H9 (cell line): ENCODE results near the gene PALM3. TPM values are rescaled to one million over a fixed set of nuclear protein-coding genes. Genes with fewer than 3 reads are reported as not detected.

Experiments used
- DNase-seq: peaks from one replicate; pipeline ENCODE4 v3.0.0-alpha.2; 2017
- H2AFZ ChIP-seq: one replicate; pipeline ENCODE4 v1.6.1; 2013; ENCODE audit warnings: mild to moderate bottlenecking, low read length, control low read depth, moderate library complexity
- H2AK5ac ChIP-seq: 2 replicates; pipeline ENCODE4 v1.6.1; 2013; ENCODE audit warnings: low read length, control low read depth, mixed read lengths; ENCODE audit not compliant: insufficient read length
- H2BK120ac ChIP-seq: one replicate; pipeline ENCODE4 v1.6.1; 2013; ENCODE audit warnings: low read depth, mild to moderate bottlenecking, low read length, control low read depth, inconsistent platforms; ENCODE audit not compliant: poor library complexity, severe bottlenecking
- H2BK12ac ChIP-seq: 2 replicates; pipeline ENCODE4 v1.6.1; 2013; ENCODE audit warnings: low read length, control low read depth, mixed read lengths, low read depth; ENCODE audit not compliant: insufficient read length
- H2BK15ac ChIP-seq: 2 replicates; pipeline ENCODE4 v1.6.1; 2013; ENCODE audit warnings: low read depth, low read length, control low read depth
- H2BK20ac ChIP-seq: one replicate; pipeline ENCODE4 v1.6.1; 2013; ENCODE audit warnings: low read depth, mild to moderate bottlenecking, low read length, control low read depth, inconsistent platforms; ENCODE audit not compliant: poor library complexity, severe bottlenecking
- H2BK5ac ChIP-seq: 2 replicates; pipeline ENCODE4 v1.6.1; 2013; ENCODE audit warnings: low read length, control low read depth, mixed read lengths; ENCODE audit not compliant: insufficient read length
- H3K14ac ChIP-seq: 2 replicates; pipeline ENCODE4 v1.6.1; 2013; ENCODE audit warnings: low read length, control low read depth; ENCODE audit not compliant: insufficient read depth
- H3K18ac ChIP-seq: 2 replicates; pipeline ENCODE4 v1.6.1; 2013; ENCODE audit warnings: low read depth, mild to moderate bottlenecking, mixed read lengths, low read length, control low read depth; ENCODE audit not compliant: insufficient read length
- H3K23ac ChIP-seq: 2 replicates; pipeline ENCODE4 v1.6.1; 2013; ENCODE audit warnings: low read length, control low read depth, mixed read lengths, low read depth; ENCODE audit not compliant: insufficient read length
- H3K23me2 ChIP-seq: 2 replicates; pipeline ENCODE4 v1.6.1; 2013; ENCODE audit warnings: low read depth, mild to moderate bottlenecking, mixed read lengths, low read length, control low read depth; ENCODE audit not compliant: insufficient read length, poor library complexity, severe bottlenecking
- H3K27ac ChIP-seq: 2 replicates; pipeline ENCODE4 v1.5.1; 2013; ENCODE audit warnings: low read length, control low read depth, mixed read lengths, low read depth; ENCODE audit not compliant: insufficient read length
- H3K27me3 ChIP-seq: 2 replicates; pipeline ENCODE4 v1.6.1; 2013; ENCODE audit warnings: low read length, control low read depth, inconsistent platforms; ENCODE audit not compliant: insufficient read depth
- H3K4ac ChIP-seq: 2 replicates; pipeline ENCODE4 v1.6.1; 2013; ENCODE audit warnings: low read depth, mild to moderate bottlenecking, control low read depth, inconsistent platforms, low read length, moderate library complexity
- H3K4me1 ChIP-seq: 2 replicates; pipeline ENCODE4 v1.6.1; 2013; ENCODE audit warnings: low read length, control low read depth, inconsistent platforms; ENCODE audit not compliant: insufficient read depth
- H3K4me2 ChIP-seq: 2 replicates; pipeline ENCODE4 v1.6.1; 2013; ENCODE audit warnings: low read length, control low read depth, mixed read lengths; ENCODE audit not compliant: insufficient read length, insufficient read depth
- H3K56ac ChIP-seq: 2 replicates; pipeline ENCODE4 v1.6.1; 2013; ENCODE audit warnings: low read depth, mild to moderate bottlenecking, mixed read lengths, low read length, control low read depth; ENCODE audit not compliant: insufficient read length
- H3K79me1 ChIP-seq: 2 replicates; pipeline ENCODE4 v1.6.1; 2013; ENCODE audit warnings: low read depth, mild to moderate bottlenecking, moderate library complexity, low read length, control low read depth, inconsistent platforms; ENCODE audit not compliant: insufficient read depth, poor library complexity, severe bottlenecking
- H3K79me2 ChIP-seq: 2 replicates; pipeline ENCODE4 v1.6.1; 2013; ENCODE audit warnings: low read length, control low read depth, inconsistent platforms; ENCODE audit not compliant: insufficient read depth
- H3K9ac ChIP-seq: 2 replicates; pipeline ENCODE4 v1.6.1; 2013; ENCODE audit warnings: low read length, control low read depth, mixed read lengths; ENCODE audit not compliant: insufficient read length; ENCODE audit errors: extremely low read depth
- H3K9me3 ChIP-seq: one replicate; pipeline ENCODE4 v1.6.1; 2013; ENCODE audit warnings: low read depth, low read length, inconsistent platforms; ENCODE audit not compliant: control insufficient read depth
- H3T11ph ChIP-seq: one replicate; pipeline ENCODE4 v1.6.1; 2013; ENCODE audit warnings: mild to moderate bottlenecking, low read length, control low read depth, inconsistent platforms
- H4K20me1 ChIP-seq: one replicate; pipeline ENCODE4 v1.6.1; 2013; ENCODE audit not compliant: control insufficient read depth, insufficient read length, insufficient read depth
- H4K5ac ChIP-seq: 2 replicates; pipeline ENCODE4 v1.6.1; 2013; ENCODE audit warnings: low read depth, mild to moderate bottlenecking, mixed read lengths, low read length, control low read depth; ENCODE audit not compliant: insufficient read length
- H4K8ac ChIP-seq: replicated peaks from 2 replicates; pipeline ENCODE4 v1.6.1; 2013; ENCODE audit warnings: low read length, control low read depth, mixed read lengths, low read depth; ENCODE audit not compliant: insufficient read length
- H4K91ac ChIP-seq: 2 replicates; pipeline ENCODE4 v1.6.1; 2013; ENCODE audit warnings: low read depth, mild to moderate bottlenecking, moderate library complexity, mixed read lengths, low read length, control low read depth; ENCODE audit not compliant: insufficient read length
- H3K27ac Mint-ChIP-seq, 3 experiments: 2 replicates in 2 of 3; 3 replicates in 1 of 3; pipeline ENCODE4 v1.8.0; 2020 to 2021; ENCODE audit warnings: mixed read lengths in 3 of 3, mild to moderate bottlenecking in 1 of 3, moderate library complexity in 1 of 3
- H3K27me3 Mint-ChIP-seq: 2 replicates; pipeline ENCODE4 v1.8.0; 2021; ENCODE audit warnings: low read depth, mild to moderate bottlenecking, moderate library complexity, mixed read lengths
- H3K36me3 Mint-ChIP-seq, 3 experiments: 2 replicates in 2 of 3; 3 replicates in 1 of 3; pipeline ENCODE4 v1.8.0; 2020 to 2021; ENCODE audit warnings: low read depth in 3 of 3, mixed read lengths in 3 of 3; ENCODE audit not compliant: insufficient read depth in 1 of 3
- H3K4me1 Mint-ChIP-seq, 2 experiments: 2 replicates each; pipeline ENCODE4 v1.8.0; 2020; ENCODE audit warnings: mixed read lengths in 2 of 2
- H3K4me3 Mint-ChIP-seq, 2 experiments: 2 replicates in 1 of 2; 3 replicates in 1 of 2; pipeline ENCODE4 v1.8.0; 2020 to 2021; ENCODE audit warnings: mild to moderate bottlenecking in 2 of 2, mixed read lengths in 2 of 2, moderate library complexity in 1 of 2
- H3K9me3 Mint-ChIP-seq, 2 experiments: 2 replicates in 1 of 2; 3 replicates in 1 of 2; pipeline ENCODE4 v1.8.0; 2020; ENCODE audit warnings: mild to moderate bottlenecking in 2 of 2, mixed read lengths in 2 of 2, moderate library complexity in 1 of 2
- CTCF ChIP-seq: fragments of 200-600 bp; sonication (generic); conservative IDR thresholded peaks from 3 replicates; pipeline ENCODE4 v1.8.0; 2021; ENCODE audit warnings: antibody characterized with exemption, mild to moderate bottlenecking
- WGBS: extraction: QIAGEN DNeasy Blood & Tissue Kit; methylation state at CpG from one replicate; pipeline ENCODE4 v1.1.7; 2013; ENCODE audit warnings: missing lambda C conversion rate, low lambda C conversion rate, mixed read lengths; ENCODE audit not compliant: insufficient read length; ENCODE audit errors: extremely low coverage; 5-methylcytosine and 5-hydroxymethylcytosine counted together
- total RNA-seq: library from RNA; stranded (reverse); gene quantifications from 2 replicates; pipeline ENCODE4 v1.2.1, GENCODE V29; 2021

PALM3 gene
- total RNA-seq, 1 experiment from 2014 or later: 11.5 TPM

GRCh38 chr19:14066134-14066533, 4.3 kb upstream of the PALM3 start:
- Histone ChIP-seq H3K27me3 (no peaks in the 10 kb centered on the region), H2AK5ac (no peak overlapping the region), H3K56ac (no peak overlapping the region), H2AFZ (no peak overlapping the region), H3K79me2 (no peaks in the 10 kb centered on the region), H3K4ac (no peak overlapping the region), H3K4me2 (no peak overlapping the region), H3K79me1 (no peaks in the 10 kb centered on the region), H3K14ac (no peak overlapping the region), H2BK5ac (no peak overlapping the region), H4K5ac (no peak overlapping the region), H3K27ac (no peak overlapping the region), H3K23me2 (no peaks in the 10 kb centered on the region), H3K23ac (no peak overlapping the region), H3K18ac (no peak overlapping the region), H3T11ph (no peak overlapping the region), H3K9ac (no peak overlapping the region), H3K9me3 (no peaks in the 10 kb centered on the region), H4K20me1 (no peaks in the 10 kb centered on the region), H4K8ac (no peak overlapping the region), H2BK120ac (no peak overlapping the region), H2BK12ac (no peak overlapping the region), H2BK15ac (no peak overlapping the region), H3K4me1 (no peaks in the 10 kb centered on the region; the same call in 1 of the 2 replicates), H2BK20ac (no peak overlapping the region), H4K91ac (no peak overlapping the region)
- Mint-ChIP-seq H3K4me1 (peaks cover 0 to 4% of the 10 kb centered on the region in 2 experiments; a peak in 1 of 4 replicates), H3K9me3 (no peaks in the 10 kb centered on the region; a peak in 2 of 5 replicates), H3K4me3 (no peak overlapping the region), H3K27me3 (peaks cover 22% of the 10 kb centered on the region), H3K27ac (no peak overlapping the region), H3K36me3 (no peaks in the 10 kb centered on the region)
- no CpG with 5 or more reads among the region's 2 CpGs for WGBS
- DNase-seq: no peak
- TF ChIP-seq CTCF: no peak
